Inferior parietal cortex (tissue), 1 donor: ENCODE measurements around the gene OR8J1.
"Not testable (repeated sequence)": the region's sequence is repeated elsewhere in the genome, so short reads cannot be mapped to it uniquely, and the experiment has no call there.

Source experiments
- DNase-seq: peaks from one replicate; pipeline ENCODE4 v3.0.0-alpha.2; 2016; ENCODE audit errors: extremely low spot score

The OR8J1 gene

GRCh38 chr11:56353991-56354390 lies at the start of gene OR8J1:
TSS of gene OR8J1 (plus strand) at chr11:56354291. CDS start at chr11:56360247, 5,956 bp downstream.
- DNase-seq: no peak

GRCh38 chr11:56307836-56308235 lies 46.3 kb upstream of the OR8J1 start:
- DNase-seq: no peak

- no peak for DNase-seq
These were observed 39.2 kb upstream of the OR8J1 start, which contains the start of gene OR8K3 for GRCh38 chr11:56314844-56315243. TSS of gene OR8K3 (plus strand) at chr11:56315144. CDS start at chr11:56318307, 3,163 bp downstream.

- no peak for DNase-seq
These were observed 22.1 kb upstream of the OR8J1 start for GRCh38 chr11:56331861-56332491.

- no peak for DNase-seq
These were observed 20.9 kb upstream of the OR8J1 start for GRCh38 chr11:56333156-56333555.

GRCh38 chr11:56340289-56340688 lies 13.8 kb upstream of the OR8J1 start:
- no peak for DNase-seq

- no peak for DNase-seq
These were observed 8.4 kb upstream of the OR8J1 start, which contains the start of gene OR8K1 for GRCh38 chr11:56345739-56346138. TSS of gene OR8K1 (plus strand) at chr11:56346039. CDS start at chr11:56346039, 0 bp downstream.

GRCh38 chr11:56375324-56375723 lies 21.2 kb downstream of the OR8J1 start, which contains the start of gene OR8U1:
TSS of gene OR8U1 (plus strand) at chr11:56375624. CDS start at chr11:56375624, 0 bp downstream.
- DNase-seq: no peak

GRCh38 chr11:56380120-56380519 lies 26.0 kb downstream of the OR8J1 start:
- no peak for DNase-seq

GRCh38 chr11:56394381-56394780 lies 40.3 kb downstream of the OR8J1 start:
- DNase-seq: no peak

GRCh38 chr11:56396047-56396446 lies 42.0 kb downstream of the OR8J1 start:
- DNase-seq: no peak

GRCh38 chr11:56401858-56402461 lies 47.9 kb downstream of the OR8J1 start:
- DNase-seq: not testable (repeated sequence)

GRCh38 chr11:56404393-56404792 lies 50.3 kb downstream of the OR8J1 start:
- no peak for DNase-seq

- no peak for DNase-seq
These were observed 56.7 kb downstream of the OR8J1 start for GRCh38 chr11:56410801-56411200.
